Endodermal cell (in vitro differentiated cells): Measurements from ENCODE around the gene KATNIP. TPM values are rescaled to one million over a fixed set of nuclear protein-coding genes. Genes with fewer than 3 reads are reported as not detected.

Source experiments
- DNase-seq: peaks from one replicate; pipeline ENCODE4 v3.0.0-alpha.2; 2017
- H3K27ac ChIP-seq: 2 replicates; pipeline ENCODE4 v1.5.1; 2013; ENCODE audit warnings: mild to moderate bottlenecking, low read depth, low read length, moderate library complexity
- H3K27me3 ChIP-seq: 2 replicates; pipeline ENCODE4 v1.6.1; 2013; ENCODE audit warnings: mild to moderate bottlenecking, low read length, moderate library complexity; ENCODE audit not compliant: insufficient read depth, control insufficient read depth, poor library complexity, severe bottlenecking
- H3K36me3 ChIP-seq: 2 replicates; pipeline ENCODE4 v1.7.0; 2013; ENCODE audit warnings: mild to moderate bottlenecking, low read length, moderate library complexity; ENCODE audit not compliant: control insufficient read depth, insufficient read depth
- H3K4me1 ChIP-seq: one replicate; pipeline ENCODE4 v1.7.0; 2013; ENCODE audit warnings: low read length; ENCODE audit not compliant: control insufficient read depth, insufficient read depth
- H3K4me3 ChIP-seq: 2 replicates; pipeline ENCODE4 v1.5.1; 2013; ENCODE audit warnings: mild to moderate bottlenecking, low read length, moderate library complexity
- H3K9ac ChIP-seq: 2 replicates; pipeline ENCODE4 v1.6.1; 2013; ENCODE audit warnings: mild to moderate bottlenecking, low read length, moderate library complexity; ENCODE audit not compliant: poor library complexity, severe bottlenecking; ENCODE audit errors: extremely low read depth
- H3K9me3 ChIP-seq: 2 replicates; pipeline ENCODE4 v1.6.1; 2013; ENCODE audit warnings: mild to moderate bottlenecking, low read length, moderate library complexity; ENCODE audit not compliant: control insufficient read depth
- H3K27ac Mint-ChIP-seq: 2 replicates; pipeline ENCODE4 v1.8.0; 2020; ENCODE audit warnings: mixed read lengths
- H3K27me3 Mint-ChIP-seq: 2 replicates; pipeline ENCODE4 v1.8.0; 2021; ENCODE audit warnings: mild to moderate bottlenecking, mixed read lengths; ENCODE audit not compliant: insufficient read depth
- H3K36me3 Mint-ChIP-seq: 2 replicates; pipeline ENCODE4 v1.8.0; 2020; ENCODE audit warnings: low read depth, mixed read lengths
- H3K4me1 Mint-ChIP-seq: 2 replicates; pipeline ENCODE4 v1.8.0; 2020; ENCODE audit warnings: mixed read lengths
- H3K4me3 Mint-ChIP-seq: 2 replicates; pipeline ENCODE4 v1.8.0; 2020; ENCODE audit warnings: mild to moderate bottlenecking, moderate library complexity, mixed read lengths
- H3K9me3 Mint-ChIP-seq: 2 replicates; pipeline ENCODE4 v1.8.0; 2020; ENCODE audit warnings: mild to moderate bottlenecking, mixed read lengths
- WGBS, 2 experiments: methylation state at CpG; one replicate each; pipeline versions ENCODE4 v1.1.5 to v1.1.7; 2013; ENCODE audit warnings: missing lambda C conversion rate in 2 of 2, mixed read lengths in 1 of 2; ENCODE audit not compliant: insufficient coverage in 1 of 2, insufficient read length in 1 of 2; 5-methylcytosine and 5-hydroxymethylcytosine counted together
- total RNA-seq, 2 donors: library from RNA; stranded (reverse); fragmentation: NEBNext Ultra II Directional in 1 of 2; extraction: Animal tissue kit (Norgen Biotek cat#: 25700) in 1 of 2; gene quantifications; 2 replicates in 1 of 2; 3 replicates in 1 of 2; pipeline ENCODE4 v1.2.1, GENCODE V29; 2021
- TF ChIP-seq, protein P1 (sequence below): fragments of 200-600 bp; sonication (generic); conservative IDR thresholded peaks from 2 replicates; pipeline ENCODE4 v1.5.0; 2021; ENCODE audit warnings: antibody characterized with exemption, mild to moderate bottlenecking

KATNIP gene
- total RNA-seq, 2 donors from 2014 or later, result 33.6 to 39.1 TPM

GRCh38 chr16:27582883-27583282 is 32.9 kb downstream of the KATNIP start:
- Histone ChIP-seq H3K27ac (no peak overlapping the region), H3K4me3 (no peak overlapping the region), H3K9me3 (peaks cover 13% of the 10 kb centered on the region), H3K36me3 (peaks cover 10% of the 10 kb centered on the region), H3K4me1 (peaks cover 6% of the 10 kb centered on the region), H3K27me3 (no peaks in the 10 kb centered on the region), H3K9ac (no peak overlapping the region)
- Mint-ChIP-seq H3K4me3 (no peak overlapping the region), H3K27me3 (no peaks in the 10 kb centered on the region), H3K9me3 (no peaks in the 10 kb centered on the region), H3K27ac (peak overlapping the region; percentile 75), H3K4me1 (peaks cover 37% of the 10 kb centered on the region), H3K36me3 (peaks cover 40% of the 10 kb centered on the region)
- DNase-seq, result peak; percentile 60
- WGBS, 2 experiments, result 48 to 68% methylated on average over 2 of the region's 2 CpGs
- TF ChIP-seq, protein P1, sequence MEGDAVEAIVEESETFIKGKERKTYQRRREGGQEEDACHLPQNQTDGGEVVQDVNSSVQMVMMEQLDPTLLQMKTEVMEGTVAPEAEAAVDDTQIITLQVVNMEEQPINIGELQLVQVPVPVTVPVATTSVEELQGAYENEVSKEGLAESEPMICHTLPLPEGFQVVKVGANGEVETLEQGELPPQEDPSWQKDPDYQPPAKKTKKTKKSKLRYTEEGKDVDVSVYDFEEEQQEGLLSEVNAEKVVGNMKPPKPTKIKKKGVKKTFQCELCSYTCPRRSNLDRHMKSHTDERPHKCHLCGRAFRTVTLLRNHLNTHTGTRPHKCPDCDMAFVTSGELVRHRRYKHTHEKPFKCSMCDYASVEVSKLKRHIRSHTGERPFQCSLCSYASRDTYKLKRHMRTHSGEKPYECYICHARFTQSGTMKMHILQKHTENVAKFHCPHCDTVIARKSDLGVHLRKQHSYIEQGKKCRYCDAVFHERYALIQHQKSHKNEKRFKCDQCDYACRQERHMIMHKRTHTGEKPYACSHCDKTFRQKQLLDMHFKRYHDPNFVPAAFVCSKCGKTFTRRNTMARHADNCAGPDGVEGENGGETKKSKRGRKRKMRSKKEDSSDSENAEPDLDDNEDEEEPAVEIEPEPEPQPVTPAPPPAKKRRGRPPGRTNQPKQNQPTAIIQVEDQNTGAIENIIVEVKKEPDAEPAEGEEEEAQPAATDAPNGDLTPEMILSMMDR, result no peak

GRCh38 chr16:27583634-27584033 is 33.7 kb downstream of the KATNIP start:
- Mint-ChIP-seq H3K4me3 (no peak overlapping the region), H3K9me3 (peaks cover 3% of the 10 kb centered on the region), H3K4me1 (peaks cover 33% of the 10 kb centered on the region), H3K27ac (no peak overlapping the region), H3K27me3 (no peaks in the 10 kb centered on the region), H3K36me3 (peaks cover 44% of the 10 kb centered on the region)
- TF ChIP-seq, protein P1, result no peak
- no peak for DNase-seq
- Histone ChIP-seq H3K4me3 (no peak overlapping the region), H3K36me3 (peaks cover 12% of the 10 kb centered on the region), H3K27me3 (no peaks in the 10 kb centered on the region), H3K9me3 (peaks cover 16% of the 10 kb centered on the region), H3K9ac (no peak overlapping the region), H3K27ac (no peak overlapping the region), H3K4me1 (peaks cover 6% of the 10 kb centered on the region)
- 88 to 100% methylated on average over 1 of the region's 1 CpG for WGBS, 2 experiments

GRCh38 chr16:27585200-27585599 is 35.3 kb downstream of the KATNIP start:
- Mint-ChIP-seq H3K27me3 (no peaks in the 10 kb centered on the region), H3K4me3 (no peak overlapping the region), H3K36me3 (peaks cover 49% of the 10 kb centered on the region), H3K27ac (no peak overlapping the region), H3K4me1 (peaks cover 19% of the 10 kb centered on the region), H3K9me3 (peaks cover 9% of the 10 kb centered on the region)
- Histone ChIP-seq H3K4me1 (peaks cover 6% of the 10 kb centered on the region), H3K27ac (no peak overlapping the region), H3K9me3 (peaks cover 24% of the 10 kb centered on the region), H3K9ac (no peak overlapping the region), H3K36me3 (peaks cover 12% of the 10 kb centered on the region), H3K27me3 (no peaks in the 10 kb centered on the region), H3K4me3 (no peak overlapping the region)
- 96 to 100% methylated on average over 3 to 5 of the region's 5 CpGs for WGBS, 2 experiments
- TF ChIP-seq, protein P1, result no peak
- no peak for DNase-seq
